Hematopoietic multipotent progenitor cell treated with erythropoietin and hydrocortisone succinate and interleukin-3 and kit ligand, for 17 days (in vitro differentiated cells): Measurements from ENCODE around the gene KMT2D.

Experiments
- DNase-seq: peaks from one replicate; pipeline ENCODE4 v3.0.0-alpha.2; 2015; ENCODE audit warnings: low spot score

Gene KMT2D, protein sequence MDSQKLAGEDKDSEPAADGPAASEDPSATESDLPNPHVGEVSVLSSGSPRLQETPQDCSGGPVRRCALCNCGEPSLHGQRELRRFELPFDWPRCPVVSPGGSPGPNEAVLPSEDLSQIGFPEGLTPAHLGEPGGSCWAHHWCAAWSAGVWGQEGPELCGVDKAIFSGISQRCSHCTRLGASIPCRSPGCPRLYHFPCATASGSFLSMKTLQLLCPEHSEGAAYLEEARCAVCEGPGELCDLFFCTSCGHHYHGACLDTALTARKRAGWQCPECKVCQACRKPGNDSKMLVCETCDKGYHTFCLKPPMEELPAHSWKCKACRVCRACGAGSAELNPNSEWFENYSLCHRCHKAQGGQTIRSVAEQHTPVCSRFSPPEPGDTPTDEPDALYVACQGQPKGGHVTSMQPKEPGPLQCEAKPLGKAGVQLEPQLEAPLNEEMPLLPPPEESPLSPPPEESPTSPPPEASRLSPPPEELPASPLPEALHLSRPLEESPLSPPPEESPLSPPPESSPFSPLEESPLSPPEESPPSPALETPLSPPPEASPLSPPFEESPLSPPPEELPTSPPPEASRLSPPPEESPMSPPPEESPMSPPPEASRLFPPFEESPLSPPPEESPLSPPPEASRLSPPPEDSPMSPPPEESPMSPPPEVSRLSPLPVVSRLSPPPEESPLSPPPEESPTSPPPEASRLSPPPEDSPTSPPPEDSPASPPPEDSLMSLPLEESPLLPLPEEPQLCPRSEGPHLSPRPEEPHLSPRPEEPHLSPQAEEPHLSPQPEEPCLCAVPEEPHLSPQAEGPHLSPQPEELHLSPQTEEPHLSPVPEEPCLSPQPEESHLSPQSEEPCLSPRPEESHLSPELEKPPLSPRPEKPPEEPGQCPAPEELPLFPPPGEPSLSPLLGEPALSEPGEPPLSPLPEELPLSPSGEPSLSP (N-terminal part only)

GRCh38 chr12:49060237-49061156 lies at the start of gene KMT2D:
KMT2D (minus strand) TSS chr12:49060794; CDS start chr12:49055324, 5,470 bp downstream.
- DNase-seq = peak; percentile 94

GRCh38 chr12:49109641-49110463 lies 49.3 kb upstream of the KMT2D start:
- DNase-seq = peak; percentile 25

DNA sequence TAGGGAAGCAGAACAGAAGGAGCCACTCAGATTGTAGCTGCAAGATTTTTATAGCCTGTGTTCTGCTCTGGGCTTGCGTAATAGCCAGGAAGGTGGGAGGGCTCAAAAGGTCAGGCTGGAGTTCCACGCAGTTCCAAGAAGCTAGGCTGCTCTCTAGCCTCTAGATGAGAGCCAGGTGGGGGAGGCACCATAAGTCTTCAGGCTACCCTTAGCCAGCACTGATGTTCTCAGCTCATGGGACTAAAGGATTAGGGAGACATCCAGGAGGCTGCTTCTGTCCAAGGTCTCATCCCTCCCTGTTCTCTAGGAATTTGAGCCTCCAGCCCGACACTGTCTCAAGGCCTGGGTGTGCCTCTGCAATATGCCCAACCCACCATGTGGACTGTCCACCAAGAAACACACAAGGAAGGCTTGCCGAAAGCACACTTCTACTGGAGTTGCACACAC lies 48.4 kb upstream of the KMT2D start:
- no peak for DNase-seq

GRCh38 chr12:49105504-49106084 lies 45.0 kb upstream of the KMT2D start:
- no peak for DNase-seq

DNA sequence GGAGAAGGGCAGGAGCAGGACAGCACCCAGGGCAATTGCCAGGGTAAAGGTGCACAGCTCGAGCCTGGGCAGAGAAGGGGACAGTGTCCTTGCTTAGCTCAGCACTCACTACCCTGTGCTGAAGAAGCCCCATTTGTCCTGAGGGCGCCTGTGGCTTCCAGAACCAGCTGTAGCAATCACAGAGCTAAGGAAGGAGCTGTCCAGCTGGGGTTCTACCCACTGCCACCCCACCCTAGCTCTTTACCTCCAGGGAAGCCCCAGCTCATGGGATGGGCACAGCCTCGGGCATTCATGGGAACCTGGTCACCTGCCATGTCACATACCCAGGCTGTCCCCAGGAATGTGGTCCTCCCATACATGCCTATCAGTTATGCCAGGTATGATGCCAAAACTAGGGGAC lies 44.2 kb upstream of the KMT2D start:
- no peak for DNase-seq

DNA sequence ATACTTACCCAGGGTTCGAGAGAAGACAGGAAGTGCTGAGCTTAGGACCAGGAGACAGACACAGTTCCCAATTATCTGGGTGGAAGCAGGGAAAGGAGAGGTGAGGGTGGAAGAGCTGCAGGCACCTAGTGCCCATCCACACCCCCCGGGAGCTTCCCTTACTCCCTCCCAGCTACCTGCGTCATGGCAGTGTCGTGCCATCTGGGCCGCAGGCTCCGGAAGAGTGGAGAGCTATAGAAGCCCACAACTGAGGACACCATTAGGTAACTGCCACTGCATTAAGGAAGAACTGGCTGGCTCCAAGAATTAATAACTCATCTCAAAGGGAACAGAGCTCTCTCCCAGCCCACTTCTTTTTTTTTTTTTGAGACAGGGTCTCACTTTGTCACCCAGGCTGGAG lies 39.8 kb upstream of the KMT2D start:
- no peak for DNase-seq

GRCh38 chr12:49098703-49099102 lies 38.1 kb upstream of the KMT2D start:
- DNase-seq = no peak

DNA sequence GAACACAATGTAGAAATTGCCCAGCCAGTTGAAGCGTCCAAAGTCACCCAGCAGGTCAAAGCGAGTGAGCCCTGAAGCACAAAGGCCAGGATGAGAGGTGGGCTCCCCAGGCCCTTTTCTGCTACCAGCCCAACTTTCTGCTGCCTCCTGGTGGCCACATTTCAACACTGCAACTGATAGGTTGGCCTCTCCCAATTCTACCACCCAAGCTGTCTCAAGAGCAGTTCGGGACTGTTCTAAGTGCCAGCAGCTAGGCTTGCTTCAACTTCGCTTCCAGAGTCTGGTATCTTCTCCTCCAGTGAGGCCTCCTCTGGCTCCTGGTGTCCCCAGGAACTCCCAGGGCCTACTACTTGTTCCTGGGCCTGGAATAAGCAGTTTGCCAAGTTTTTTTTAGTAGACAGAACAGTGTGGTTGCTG lies 37.4 kb upstream of the KMT2D start:
- DNase-seq = peak; percentile 73

- DNase-seq = no peak
Measured at GRCh38 chr12:49097381-49097780, 36.8 kb upstream of the KMT2D start.

- no peak for DNase-seq
Measured at GRCh38 chr12:49094975-49095365, 34.4 kb upstream of the KMT2D start.

- DNase-seq = no peak
Measured at GRCh38 chr12:49094160-49094974, 33.8 kb upstream of the KMT2D start, which contains the start of gene DHH. DHH (minus strand) TSS chr12:49094801; CDS start chr12:49094512, 289 bp downstream.

- DNase-seq = no peak
Measured at GRCh38 chr12:49093792-49094159, 33.2 kb upstream of the KMT2D start.

DNA sequence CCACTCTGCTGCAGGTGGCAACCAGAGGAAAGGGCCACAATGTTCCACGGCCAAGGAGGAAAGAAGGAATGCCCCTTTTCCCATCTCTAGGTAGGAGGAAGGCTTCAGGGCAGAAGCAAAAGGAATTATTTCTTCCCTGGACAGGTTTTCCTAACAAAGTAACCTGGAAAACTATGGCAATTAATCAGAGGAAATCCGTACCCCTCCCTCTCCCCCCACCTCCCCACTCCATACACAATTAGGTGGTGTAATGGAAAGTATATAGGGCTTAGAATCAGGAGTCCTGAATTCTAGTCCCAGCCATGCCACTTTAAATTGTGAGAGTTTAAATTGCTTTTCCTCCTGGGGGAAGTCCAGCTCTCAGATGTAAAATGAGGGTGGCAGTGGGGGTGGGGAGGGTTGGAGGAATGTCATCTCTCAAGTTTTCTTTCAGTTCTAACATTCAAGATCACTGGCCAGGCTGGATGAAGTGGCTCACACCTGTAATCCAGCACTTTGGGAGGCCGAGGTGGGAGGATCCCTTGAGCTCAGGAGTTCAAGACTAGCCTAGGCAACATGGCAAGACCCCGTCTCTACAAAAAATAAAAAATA lies 32.3 kb upstream of the KMT2D start:
- no peak for DNase-seq

DNA sequence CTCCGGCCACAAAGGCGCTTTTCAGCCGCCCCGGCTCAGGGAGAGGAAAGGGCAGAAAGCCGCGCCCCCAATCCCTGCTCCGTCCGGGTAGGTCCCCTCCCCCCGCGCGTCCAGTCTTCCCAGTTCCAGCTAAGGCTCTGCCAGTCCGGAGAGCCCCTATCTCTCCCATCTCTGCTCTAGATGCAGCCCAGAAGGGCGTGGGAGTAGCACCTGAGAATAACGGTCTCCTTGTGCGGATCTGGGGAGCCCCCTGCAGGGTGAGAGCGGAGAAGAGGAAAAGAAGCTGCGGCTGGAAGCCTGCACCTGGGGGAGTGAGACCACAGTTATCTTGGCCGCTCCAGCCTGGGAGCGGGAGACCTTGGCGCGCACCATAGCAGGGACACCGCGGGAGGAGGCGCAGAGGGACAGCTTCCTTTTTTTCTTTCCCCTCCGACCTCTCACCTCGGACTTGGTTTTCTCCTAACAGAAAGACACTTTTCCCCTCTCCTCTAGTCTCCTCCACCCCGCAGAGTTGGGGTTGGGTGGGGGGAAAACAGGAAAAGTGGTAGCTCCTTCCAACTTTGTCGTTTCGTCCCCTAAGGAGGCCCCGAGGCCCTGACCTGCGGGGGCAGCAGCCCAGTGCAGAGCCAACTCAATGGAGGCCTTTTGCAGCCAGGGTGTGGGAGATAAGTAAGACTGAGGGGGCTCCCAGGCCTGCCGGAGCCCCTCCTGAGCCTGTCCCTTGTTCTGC lies 31.7 kb upstream of the KMT2D start:
- DNase-seq = peak; percentile 53

- no peak for DNase-seq
Measured at GRCh38 chr12:49091836-49092085, 31.2 kb upstream of the KMT2D start.

DNA sequence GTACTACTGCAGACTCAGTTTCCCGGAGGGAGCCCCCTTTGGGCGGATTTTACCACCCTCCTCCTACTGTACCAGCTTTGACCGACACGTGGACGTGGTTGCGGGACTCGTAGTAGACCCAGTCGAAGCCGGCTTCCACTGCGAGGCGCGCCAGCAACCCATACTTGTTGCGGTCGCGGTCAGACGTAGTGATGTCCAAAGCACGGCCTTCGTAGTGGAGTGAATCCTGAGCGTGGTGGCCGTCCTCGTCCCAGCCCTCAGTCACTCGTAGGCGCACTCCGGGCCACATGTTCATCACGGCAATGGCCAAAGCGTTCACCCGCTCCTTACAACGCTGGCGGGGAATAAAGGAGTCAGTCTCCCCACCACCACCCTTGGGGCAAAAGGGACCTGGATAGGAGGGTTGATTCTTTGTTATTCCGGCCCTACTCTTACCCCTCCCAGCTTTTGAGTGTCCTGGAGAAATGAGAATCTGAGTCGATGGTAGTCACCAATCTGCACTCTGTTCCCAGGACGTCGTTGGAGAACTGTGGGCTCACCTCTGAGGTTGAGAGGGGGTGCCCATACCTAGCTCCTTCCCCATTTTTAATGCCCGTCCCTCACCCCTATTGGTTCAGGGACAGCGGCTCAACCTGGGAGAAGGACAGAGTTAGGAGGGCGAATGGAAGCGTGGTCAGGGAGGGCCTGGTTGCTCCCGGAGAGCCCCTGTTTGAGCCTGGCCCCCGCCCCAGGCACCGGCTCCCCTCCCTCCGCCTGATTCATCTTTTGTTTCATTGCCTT lies 30.7 kb upstream of the KMT2D start:
- no peak for DNase-seq

GRCh38 chr12:49089821-49090773 lies 29.5 kb upstream of the KMT2D start:
- DNase-seq = no peak
